Kasumi-1 (cell line): ENCODE results near the gene PKD1.

Experiments
- DNase-seq, 2 experiments: peaks; one replicate each; lab custom pipeline; 2025; lab: John Stamatoyannopoulos, UW

Gene PKD1

DNA sequence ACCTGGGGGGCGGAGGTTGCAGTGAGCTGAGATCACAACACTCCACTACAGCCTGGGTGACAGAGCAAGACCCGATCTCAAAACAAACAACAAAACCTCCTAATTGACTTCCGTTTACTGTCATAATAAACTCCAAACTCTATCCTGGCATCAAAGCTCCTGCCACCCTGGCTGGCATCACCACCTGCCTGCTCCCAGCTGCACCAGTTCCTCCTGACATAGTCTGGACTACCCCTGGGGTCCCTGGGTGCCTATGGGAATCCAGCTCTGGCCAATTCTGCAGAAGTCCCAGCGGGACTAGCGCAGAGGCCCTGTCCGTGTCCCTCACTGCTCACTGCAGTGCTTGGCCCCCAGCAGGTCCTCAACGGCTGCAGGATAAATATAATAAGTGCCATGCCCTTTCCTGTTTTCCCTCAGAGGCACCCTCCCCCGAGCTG is 88.8 kb downstream of the PKD1 start:
- DNase-seq = no peak

DNA sequence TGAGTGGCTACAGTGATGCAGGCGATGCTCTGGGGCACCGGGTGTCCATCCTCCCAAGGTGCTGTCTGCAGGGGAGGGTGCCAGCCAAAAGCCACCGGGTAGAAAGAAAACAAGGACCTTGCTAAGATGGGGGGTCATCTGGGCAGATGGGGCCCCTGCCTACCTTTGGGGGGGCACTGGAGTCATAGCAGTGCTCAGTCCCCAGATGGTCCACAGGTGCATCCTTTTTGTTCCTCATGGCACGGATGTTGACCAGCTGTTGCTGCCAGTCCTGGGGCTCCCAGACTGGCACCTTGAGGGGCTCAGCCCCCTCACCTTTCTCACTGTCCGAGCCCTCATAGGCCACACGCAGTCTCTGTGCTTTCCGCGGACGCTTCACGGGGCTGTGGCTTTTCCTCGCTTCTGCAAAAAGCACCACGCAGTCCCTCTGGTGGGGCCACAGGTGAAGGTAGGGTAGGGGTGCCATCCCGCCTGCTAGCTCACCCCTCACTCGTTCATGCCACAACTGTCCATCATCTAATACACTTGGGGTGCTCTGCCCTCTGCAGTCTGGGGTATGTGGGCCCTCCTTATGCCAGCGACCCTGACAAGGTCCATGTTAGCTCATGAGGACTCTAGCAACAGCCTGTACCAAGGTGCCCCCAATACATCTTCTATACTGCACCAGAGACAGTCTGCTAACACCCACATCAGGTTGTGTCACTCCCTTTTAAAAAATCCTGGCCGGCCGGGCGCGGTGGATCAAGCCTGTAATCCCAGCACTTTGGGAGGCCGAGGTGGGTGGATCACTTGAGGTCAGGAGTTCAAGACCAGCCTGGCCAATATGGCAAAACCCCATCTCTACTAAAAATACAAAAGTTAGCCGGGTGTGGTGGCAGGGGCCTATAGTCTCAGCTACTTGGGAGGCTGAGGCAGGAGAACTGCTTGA is 89.5 kb downstream of the PKD1 start:
- no peak for DNase-seq

DNA sequence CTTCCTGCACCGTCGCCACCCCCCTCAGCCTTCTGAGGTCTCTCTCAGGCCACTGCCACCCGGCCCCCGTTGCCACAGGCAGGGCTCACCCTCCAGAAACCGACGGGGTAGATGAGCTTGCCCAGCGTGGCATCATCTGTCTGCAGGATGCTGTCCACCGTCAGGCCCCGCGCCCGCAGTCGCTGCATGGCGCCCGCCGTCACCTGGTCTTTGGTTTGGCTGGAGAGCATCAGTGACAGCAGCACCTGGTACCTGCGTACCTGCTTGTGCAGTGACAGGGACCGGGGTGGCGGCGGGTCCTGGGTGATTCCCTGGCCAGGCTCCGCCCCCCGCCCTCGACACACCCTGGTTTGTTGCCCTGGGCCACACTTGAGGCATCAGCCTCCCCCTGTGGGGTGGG is 91.2 kb downstream of the PKD1 start:
- no peak for DNase-seq

DNA sequence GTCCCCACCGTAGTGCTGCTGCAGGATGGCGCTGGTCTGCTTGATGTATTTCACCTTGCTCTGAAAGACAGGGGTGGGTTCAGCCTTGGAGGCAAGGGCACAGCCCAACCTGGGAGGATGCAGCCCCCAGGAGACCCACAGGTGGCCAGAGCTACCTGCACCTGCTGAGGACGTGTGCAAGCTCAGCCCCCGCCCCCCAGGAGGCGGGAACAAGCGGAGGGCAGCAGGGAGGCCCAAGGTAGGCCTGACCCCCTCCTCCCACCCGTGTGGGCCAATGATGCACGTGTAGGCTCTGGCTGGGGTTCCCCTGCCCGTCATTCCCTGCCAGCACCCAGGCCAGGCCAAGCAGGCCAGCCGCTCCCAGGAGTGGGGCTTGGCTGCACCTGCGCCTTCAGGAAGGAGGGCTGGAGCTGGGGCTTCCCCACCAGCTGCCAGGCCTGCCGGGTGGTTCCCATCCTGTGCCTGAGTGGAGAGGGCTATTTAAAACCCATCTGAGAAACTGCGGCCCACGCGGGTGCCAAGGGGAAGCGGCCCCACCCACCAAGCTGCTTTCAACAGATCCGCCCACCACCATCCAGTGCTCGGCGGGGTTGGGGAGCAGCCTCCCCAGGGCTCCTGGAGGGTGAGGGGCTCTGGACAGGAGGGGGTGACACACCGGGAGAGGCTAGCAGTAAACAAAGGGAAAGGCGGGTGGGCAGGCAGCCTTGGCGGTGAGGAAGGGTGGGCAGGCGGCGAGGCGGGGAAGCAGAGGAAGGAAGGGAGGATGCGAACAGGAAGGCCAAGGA is 91.8 kb downstream of the PKD1 start:
- no peak for DNase-seq

DNA sequence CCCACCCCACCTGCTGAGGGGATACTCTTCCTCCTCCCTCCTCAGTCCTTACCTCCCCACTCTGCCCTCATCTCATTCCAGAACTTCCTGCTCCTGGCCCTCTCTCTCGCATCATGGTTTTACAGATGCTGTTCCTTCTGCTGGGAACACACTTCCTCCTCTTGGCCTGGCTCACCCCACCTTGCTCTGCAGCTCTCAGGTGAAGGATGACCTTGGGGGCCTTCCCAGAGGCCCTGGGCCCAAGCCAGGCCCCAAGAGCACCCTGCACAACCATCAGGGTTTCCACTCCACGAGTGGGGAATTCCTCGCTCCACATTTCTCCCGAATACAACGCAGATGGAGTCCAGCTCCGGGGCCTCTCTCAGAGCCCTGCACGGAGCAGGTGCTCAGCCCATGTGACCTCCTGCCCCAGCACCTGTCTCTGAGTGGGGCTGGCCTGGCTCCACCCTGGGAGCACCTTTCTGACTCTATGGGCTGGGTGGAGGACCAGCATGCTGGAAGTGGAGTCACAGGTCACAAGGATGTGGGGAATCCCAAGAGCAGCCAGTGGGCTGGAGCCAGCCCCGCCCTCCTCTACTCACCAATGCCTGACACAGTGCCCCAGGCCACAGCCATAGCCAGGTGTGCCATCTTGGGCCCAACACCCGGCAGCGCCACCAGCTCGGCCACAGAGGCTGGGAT is 92.6 kb downstream of the PKD1 start:
- no peak for DNase-seq

DNA sequence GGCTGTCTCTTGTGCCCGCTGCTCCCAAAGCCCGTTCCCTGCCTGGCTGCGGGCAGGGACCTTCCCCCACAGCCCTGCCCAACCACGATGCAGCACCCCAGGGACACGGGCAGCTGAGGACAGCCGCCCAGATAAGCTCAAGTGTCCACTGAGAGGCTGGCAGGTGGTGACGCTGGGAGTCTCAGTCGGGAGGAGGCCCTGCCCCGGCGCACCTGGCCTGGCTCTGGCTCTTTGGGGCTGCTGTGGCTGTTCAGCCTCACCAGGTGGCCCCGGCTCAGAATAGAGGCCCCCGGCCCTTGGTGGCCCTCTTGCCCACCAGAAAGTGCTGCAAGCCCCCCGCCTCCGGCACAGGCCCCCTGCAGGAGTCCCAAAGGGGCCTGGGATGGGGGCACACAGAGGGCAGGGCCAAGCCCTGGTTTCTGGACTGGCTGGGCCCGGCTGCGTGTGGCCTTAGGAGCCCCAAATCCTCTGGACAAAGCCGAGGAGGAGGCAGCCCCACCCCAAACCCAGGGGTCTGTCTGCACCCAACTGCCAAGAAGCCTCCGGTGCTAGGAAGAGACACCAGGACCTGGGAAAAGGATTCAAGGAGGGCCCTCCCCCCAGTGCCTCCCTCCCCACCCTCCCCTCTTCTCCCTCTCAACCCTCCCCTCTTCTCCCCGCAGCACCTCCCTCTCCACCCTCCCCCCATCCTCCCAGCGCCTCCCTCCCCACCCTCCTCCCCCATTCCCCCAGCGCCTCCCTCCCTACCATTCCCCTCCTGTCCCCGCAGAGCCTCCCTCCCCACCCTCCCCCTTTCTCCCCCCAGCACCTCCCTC is 93.3 kb downstream of the PKD1 start:
- DNase-seq = no peak

DNA sequence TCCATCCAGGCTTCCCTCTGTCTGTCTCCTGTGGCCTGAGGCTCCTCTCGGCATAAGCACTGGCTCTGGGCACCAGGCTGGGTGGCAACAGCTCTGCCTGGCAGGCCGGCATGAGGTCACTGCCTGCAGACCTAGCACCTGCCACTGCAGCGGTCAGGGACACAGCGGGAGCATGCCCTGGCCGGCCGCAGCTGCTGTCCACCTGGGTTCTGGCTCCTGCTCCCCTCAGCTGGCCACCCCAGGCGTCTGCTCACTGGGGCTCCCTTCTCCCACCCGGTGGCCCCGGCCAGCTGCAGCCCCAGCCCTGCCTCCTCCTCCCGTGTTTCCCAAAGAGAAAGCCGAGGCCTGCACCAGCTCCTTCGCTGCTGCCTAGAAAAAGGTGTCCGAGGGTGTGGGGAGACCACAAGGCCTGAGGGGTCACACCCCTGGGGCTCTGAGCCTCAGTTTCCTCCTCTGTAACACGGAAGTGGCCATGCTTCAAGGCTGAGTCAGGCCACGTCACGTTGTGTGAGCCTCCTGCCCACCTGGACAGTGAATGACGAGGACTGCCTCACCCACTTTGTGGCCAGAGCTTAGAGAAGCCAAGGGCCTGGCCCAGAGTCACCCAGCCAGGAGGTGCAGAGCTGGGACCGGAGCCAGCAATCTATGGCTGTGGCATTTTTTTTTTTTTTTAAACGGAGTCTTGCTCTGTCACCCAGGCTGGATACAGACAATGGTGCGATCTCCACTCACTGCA is 94.7 kb downstream of the PKD1 start:
- no peak for DNase-seq

DNA sequence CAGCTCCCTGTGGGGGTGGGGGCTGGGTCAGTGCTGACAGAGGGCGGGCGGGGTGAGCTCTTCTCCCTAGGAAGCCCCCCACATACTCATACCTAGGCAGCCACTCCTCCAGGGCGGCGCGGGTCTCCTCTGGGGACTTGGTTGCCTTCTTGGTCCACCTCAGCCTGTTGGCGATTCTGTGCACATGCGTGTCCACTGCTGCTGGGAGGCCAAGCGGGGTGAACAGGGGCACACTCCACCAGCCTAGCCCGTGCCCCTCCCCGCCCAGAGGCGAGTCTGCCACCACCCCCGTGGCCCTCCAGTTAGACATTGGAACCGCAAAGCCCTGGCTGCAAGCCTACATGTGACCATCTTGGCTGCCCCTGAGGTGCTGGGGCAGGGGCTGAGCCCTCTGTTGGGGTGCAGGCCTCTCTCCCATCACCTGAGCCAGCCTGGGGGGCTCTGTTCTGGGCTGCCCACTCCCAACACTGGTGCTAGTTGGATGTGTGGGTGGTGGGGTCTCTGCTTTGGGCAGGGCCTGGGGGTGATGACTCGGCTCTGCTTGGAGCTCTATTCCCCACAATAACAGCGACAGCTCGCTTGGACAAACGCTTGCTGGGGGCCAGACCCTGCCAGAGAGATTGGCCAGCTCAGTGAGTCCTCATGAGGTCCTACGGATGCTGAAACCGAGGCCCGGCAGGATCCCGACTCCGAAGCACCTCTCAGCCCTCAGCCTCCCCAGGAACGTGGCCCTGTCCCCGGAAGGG is 95.5 kb downstream of the PKD1 start:
- no peak for DNase-seq

DNA sequence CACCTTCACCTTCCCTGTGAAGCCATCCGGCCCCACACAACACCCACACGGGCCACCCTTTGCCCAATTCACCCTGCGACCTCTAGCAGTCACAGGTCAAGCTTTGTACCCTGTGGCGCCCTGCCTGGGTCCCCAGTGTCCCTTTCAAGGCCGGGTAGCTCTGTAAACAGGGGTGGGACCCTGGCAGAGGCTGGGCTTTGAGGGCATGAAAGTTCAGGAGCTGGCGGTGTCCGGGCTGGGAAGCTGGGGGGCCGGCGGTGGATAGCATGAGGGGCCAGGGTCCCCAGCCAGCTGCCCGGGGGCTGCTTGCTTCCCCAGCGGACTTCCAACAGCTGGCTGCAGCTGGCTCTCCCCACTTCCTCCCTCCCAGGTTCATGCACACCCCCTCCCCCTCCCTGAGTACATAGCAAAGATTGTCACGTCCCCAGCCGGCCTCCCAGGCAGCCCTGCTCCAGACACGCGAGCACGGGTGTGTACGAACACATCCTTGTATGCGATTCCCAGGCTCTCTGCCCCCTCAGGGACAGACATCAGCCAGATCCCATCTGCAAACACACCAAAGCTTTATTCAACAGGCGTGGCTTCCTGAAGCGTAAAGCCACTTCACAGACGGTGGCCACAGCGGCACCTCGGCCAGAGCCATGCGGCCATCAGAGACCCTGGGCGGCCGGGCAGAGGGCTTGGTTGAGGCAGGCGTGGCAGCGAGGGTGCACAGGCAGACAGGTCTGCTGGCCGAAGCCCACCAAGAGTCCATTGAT is 96.2 kb downstream of the PKD1 start:
- no peak for DNase-seq
